ENCODE measurements around the gene CPA1. TPM values are rescaled to one million over a fixed set of nuclear protein-coding genes. Genes with fewer than 3 reads are reported as not detected.

CPA1 gene
- total and polyA plus RNA-seq, 8 donors, result 1.7 to 17.3 (median 5.5) TPM; not detected in 5

DNA sequence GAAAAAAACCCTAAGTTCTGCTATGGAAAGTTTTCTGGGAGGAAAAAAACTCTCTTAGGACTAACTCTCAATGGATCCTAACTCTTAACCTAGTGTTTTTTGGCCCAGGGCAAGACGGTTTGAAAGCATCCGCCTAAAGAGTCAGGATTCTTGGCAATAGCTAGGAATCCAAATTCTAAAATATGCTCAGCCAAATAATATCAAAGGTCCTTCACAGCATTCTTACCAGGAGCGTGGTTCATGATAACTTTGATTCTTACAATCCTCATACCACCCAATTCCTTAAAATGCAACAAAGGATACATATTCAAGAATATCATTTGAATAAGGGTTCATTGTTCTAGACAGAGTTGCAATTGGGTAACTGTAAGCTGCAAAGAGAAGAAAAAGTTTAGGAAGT, 21.3 kb downstream of the CPA1 start:
- 83 to 97% (median 88%) methylated on average over 3 of the region's 3 CpGs for WGBS, 5 donors
- no peaks in the 10 kb centered on the region for H3K27me3 ChIP-seq
- intact Hi-C loops (cut with DNase I; ENCODE audit: low total_unique reads), result no loop called here
- no peak overlapping the region for H3K4me3 ChIP-seq
- H3K9me3 ChIP-seq, result no peaks in the 10 kb centered on the region
- H3K36me3 ChIP-seq, result peaks cover 0 to 21% (median 11%) of the 10 kb centered on the region in 4 donors
- peaks cover 0 to 9% (median 0%) of the 10 kb centered on the region in 4 donors for H3K4me1 ChIP-seq
- no peak overlapping the region for H3K27ac ChIP-seq
- DNase-seq, result no peak
- TF ChIP-seq, protein P1, sequence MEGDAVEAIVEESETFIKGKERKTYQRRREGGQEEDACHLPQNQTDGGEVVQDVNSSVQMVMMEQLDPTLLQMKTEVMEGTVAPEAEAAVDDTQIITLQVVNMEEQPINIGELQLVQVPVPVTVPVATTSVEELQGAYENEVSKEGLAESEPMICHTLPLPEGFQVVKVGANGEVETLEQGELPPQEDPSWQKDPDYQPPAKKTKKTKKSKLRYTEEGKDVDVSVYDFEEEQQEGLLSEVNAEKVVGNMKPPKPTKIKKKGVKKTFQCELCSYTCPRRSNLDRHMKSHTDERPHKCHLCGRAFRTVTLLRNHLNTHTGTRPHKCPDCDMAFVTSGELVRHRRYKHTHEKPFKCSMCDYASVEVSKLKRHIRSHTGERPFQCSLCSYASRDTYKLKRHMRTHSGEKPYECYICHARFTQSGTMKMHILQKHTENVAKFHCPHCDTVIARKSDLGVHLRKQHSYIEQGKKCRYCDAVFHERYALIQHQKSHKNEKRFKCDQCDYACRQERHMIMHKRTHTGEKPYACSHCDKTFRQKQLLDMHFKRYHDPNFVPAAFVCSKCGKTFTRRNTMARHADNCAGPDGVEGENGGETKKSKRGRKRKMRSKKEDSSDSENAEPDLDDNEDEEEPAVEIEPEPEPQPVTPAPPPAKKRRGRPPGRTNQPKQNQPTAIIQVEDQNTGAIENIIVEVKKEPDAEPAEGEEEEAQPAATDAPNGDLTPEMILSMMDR (IDR thresholded peaks at IDR 0.05), result no peak
- no peak for TF ChIP-seq POLR2AphosphoS5 (IDR thresholded peaks at IDR 0.05)
- no peak for TF ChIP-seq POLR2A (IDR thresholded peaks at IDR 0.05)
- TF ChIP-seq EP300 (IDR thresholded peaks at IDR 0.05), result no peak

DNA sequence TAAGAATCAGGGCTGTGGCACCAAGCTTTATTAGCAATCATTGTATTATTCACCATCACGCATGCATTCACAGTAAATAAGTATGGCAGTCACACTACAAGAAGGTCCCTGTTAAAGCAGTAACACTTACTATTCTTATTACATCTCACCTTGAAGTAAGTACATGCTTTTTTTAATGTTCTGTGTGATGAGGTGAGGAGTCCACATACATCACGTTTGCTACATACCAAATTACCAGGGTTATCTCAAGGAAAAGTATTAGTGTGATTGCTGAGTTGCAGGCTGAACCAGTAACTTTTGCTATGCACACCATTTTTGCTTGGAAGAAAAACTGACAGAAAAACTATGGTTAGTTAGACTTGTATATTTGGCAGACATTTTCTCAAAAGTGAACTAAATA, 24.7 kb downstream of the CPA1 start:
- Histone ChIP-seq H3K9me3 (no peaks in the 10 kb centered on the region), H3K4me1 (peaks cover 0 to 13% (median 0%) of the 10 kb centered on the region in 4 donors), H3K36me3 (peaks cover 0 to 13% (median 11%) of the 10 kb centered on the region in 4 donors), H3K4me3 (no peak overlapping the region), H3K27me3 (no peaks in the 10 kb centered on the region), H3K27ac (no peak overlapping the region)
- DNase-seq, result no peak
- WGBS, 5 donors, result 82 to 88% (median 84%) methylated on average over 2 of the region's 2 CpGs
- intact Hi-C loops (cut with DNase I; ENCODE audit: low total_unique reads), result no loop called here
- TF ChIP-seq POLR2AphosphoS5 (IDR thresholded peaks at IDR 0.05), result no peak
- TF ChIP-seq EP300 (IDR thresholded peaks at IDR 0.05), result no peak
- TF ChIP-seq, protein P1 (IDR thresholded peaks at IDR 0.05), result no peak
- TF ChIP-seq POLR2A (IDR thresholded peaks at IDR 0.05), result no peak

DNA sequence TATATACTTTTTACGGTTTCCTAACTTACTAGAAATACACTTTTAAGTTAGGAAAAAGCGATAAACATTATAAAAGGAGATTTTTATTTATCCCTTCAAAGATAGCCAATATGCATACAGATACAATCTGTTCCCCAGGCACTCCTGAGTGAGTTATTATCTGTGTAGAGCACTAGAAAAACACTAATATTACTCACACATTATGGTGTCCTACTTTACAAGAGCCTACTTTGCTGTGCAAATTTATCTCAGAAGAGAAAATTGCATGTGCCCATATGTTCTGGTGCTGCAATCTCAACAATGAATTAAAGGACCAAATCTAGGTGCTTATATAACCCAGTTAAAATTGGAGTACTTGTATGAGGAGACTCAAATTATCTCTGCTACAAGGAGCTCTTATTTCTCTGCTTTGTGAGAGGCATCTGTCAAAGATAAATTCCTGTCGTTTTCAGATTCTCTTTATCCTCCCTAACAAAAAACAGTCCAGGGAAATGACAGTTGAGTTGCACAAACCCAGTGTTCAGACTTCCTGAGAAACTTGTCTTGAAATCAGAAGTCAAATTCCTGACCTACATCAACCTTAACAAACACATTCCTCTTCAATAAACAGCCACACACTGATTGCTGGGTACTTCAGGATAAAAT, 28.9 kb downstream of the CPA1 start:
- TF ChIP-seq POLR2AphosphoS5 (IDR thresholded peaks at IDR 0.05) (no peak), POLR2A (IDR thresholded peaks at IDR 0.05) (no peak), EP300 (IDR thresholded peaks at IDR 0.05) (no peak)
- TF ChIP-seq, protein P1 (IDR thresholded peaks at IDR 0.05), result no peak
- Histone ChIP-seq H3K27ac (no peak overlapping the region), H3K9me3 (no peaks in the 10 kb centered on the region), H3K4me1 (peaks cover 0 to 6% (median 0%) of the 10 kb centered on the region in 4 donors), H3K4me3 (no peak overlapping the region), H3K36me3 (peaks cover 0 to 3% (median under 1%) of the 10 kb centered on the region in 4 donors), H3K27me3 (no peaks in the 10 kb centered on the region)
- DNase-seq, result no peak
- WGBS, 5 donors, result 67 to 74% (median 70%) methylated on average over 3 of the region's 3 CpGs
- intact Hi-C loops (cut with DNase I; ENCODE audit: low total_unique reads), result no loop called here

DNA sequence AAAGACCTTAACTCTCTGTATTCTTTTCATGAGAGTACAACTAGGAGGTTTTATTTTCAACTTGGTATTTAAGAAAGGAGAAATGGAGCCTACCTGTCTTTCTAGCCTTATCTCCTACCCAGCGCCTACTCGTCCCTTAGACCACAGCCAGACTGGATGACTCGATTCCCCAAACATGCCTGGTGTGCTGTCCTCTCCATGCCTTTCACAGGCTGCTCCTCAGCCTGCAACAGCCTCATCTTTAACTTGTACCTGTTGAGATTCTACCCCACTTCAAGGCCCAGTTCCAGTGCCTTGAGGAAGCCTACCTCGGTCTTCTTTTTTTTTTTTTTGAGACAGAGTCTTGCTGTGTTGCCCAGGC, 29.4 kb downstream of the CPA1 start:
- intact Hi-C loops (cut with DNase I; ENCODE audit: low total_unique reads), result no loop called here
- Histone ChIP-seq H3K4me1 (peaks cover 0 to 6% (median 0%) of the 10 kb centered on the region in 4 donors), H3K27ac (no peak overlapping the region), H3K36me3 (peaks cover 0 to 3% (median 0%) of the 10 kb centered on the region in 4 donors), H3K4me3 (no peak overlapping the region), H3K9me3 (no peaks in the 10 kb centered on the region), H3K27me3 (no peaks in the 10 kb centered on the region)
- TF ChIP-seq, protein P1 (IDR thresholded peaks at IDR 0.05), result no peak
- DNase-seq, result no peak
- WGBS, 5 donors, result 85 to 92% (median 88%) methylated on average over 4 of the region's 4 CpGs

All from stomach (tissue), 9 donors.